Subcutaneous abdominal adipose tissue (tissue), 5 donors: ENCODE data around the gene APOC3.

Experiments used
- H3K27ac ChIP-seq: one replicate; pipeline ENCODE4 v1.7.0; 2013; ENCODE audit warnings: low read depth, mild to moderate bottlenecking, inconsistent platforms, low read length, moderate library complexity
- H3K27me3 ChIP-seq, 5 donors: one replicate each; pipeline ENCODE4 v1.7.0; 2013; ENCODE audit warnings: low read length in 5 of 5, inconsistent platforms in 1 of 5; ENCODE audit not compliant: control insufficient read depth in 5 of 5, insufficient read depth in 4 of 5
- H3K36me3 ChIP-seq, 5 donors: one replicate each; pipeline ENCODE4 v1.7.0; 2013; ENCODE audit warnings: low read length in 5 of 5; ENCODE audit not compliant: control insufficient read depth in 5 of 5, insufficient read depth in 5 of 5
- H3K4me1 ChIP-seq, 5 donors: one replicate each; pipeline ENCODE4 v1.7.0; 2013; ENCODE audit warnings: low read length in 5 of 5, mild to moderate bottlenecking in 3 of 5, moderate library complexity in 1 of 5; ENCODE audit not compliant: control insufficient read depth in 5 of 5, insufficient read depth in 5 of 5
- H3K4me3 ChIP-seq, 5 donors: one replicate each; pipeline ENCODE4 v1.7.0; 2013; ENCODE audit warnings: low read length in 5 of 5, low read depth in 1 of 5
- H3K9ac ChIP-seq, 5 donors: one replicate each; pipeline ENCODE4 v1.7.0; 2013; ENCODE audit warnings: low read length in 5 of 5, mild to moderate bottlenecking in 4 of 5, moderate library complexity in 3 of 5
- H3K9me3 ChIP-seq, 5 donors: one replicate each; pipeline ENCODE4 v1.7.0; 2013; ENCODE audit warnings: low read length in 5 of 5; ENCODE audit not compliant: control insufficient read depth in 5 of 5
- donor health status: healthy.
- donor health status: healthy.
- donor health status: healthy.
- donor health status: healthy.
- donor health status: healthy.

The APOC3 gene

GRCh38 chr11:116857936-116858335 is 28.2 kb downstream of the APOC3 start:
- Histone ChIP-seq H3K36me3 (peaks cover 16 to 71% (median 59%) of the 10 kb centered on the region in 5 donors), H3K9ac (no peak overlapping the region), H3K4me3 (no peak overlapping the region), H3K4me1 (peaks cover 0 to 33% (median 25%) of the 10 kb centered on the region in 5 donors), H3K9me3 (no peaks in the 10 kb centered on the region), H3K27ac (no peak overlapping the region), H3K27me3 (no peaks in the 10 kb centered on the region)

- Histone ChIP-seq H3K4me1 (peaks cover 0 to 24% (median 15%) of the 10 kb centered on the region in 5 donors), H3K27me3 (no peaks in the 10 kb centered on the region), H3K9ac (no peak overlapping the region), H3K27ac (no peak overlapping the region), H3K4me3 (no peak overlapping the region), H3K9me3 (no peaks in the 10 kb centered on the region), H3K36me3 (peaks cover 16 to 73% (median 67%) of the 10 kb centered on the region in 5 donors)
Measured at GRCh38 chr11:116859175-116859574, 29.5 kb downstream of the APOC3 start.

GRCh38 chr11:116860303-116860702 is 30.6 kb downstream of the APOC3 start:
- Histone ChIP-seq H3K4me3 (no peak overlapping the region), H3K9ac (no peak overlapping the region), H3K9me3 (no peaks in the 10 kb centered on the region), H3K27ac (no peak overlapping the region), H3K4me1 (peaks cover 0 to 35% (median 12%) of the 10 kb centered on the region in 5 donors), H3K27me3 (no peaks in the 10 kb centered on the region), H3K36me3 (peaks cover 13 to 77% (median 73%) of the 10 kb centered on the region in 5 donors)

- no peak overlapping the region for H3K27ac ChIP-seq
- peaks cover 13 to 84% (median 73%) of the 10 kb centered on the region in 5 donors for H3K36me3 ChIP-seq
- H3K9me3 ChIP-seq: no peaks in the 10 kb centered on the region
- H3K4me1 ChIP-seq: peaks cover 0 to 38% (median 17%) of the 10 kb centered on the region in 5 donors
- H3K4me3 ChIP-seq: no peak overlapping the region
- no peak overlapping the region for H3K9ac ChIP-seq
- no peaks in the 10 kb centered on the region for H3K27me3 ChIP-seq
Measured at GRCh38 chr11:116861539-116861938, 31.8 kb downstream of the APOC3 start.

- peaks cover 0 to 35% (median 15%) of the 10 kb centered on the region in 5 donors for H3K4me1 ChIP-seq
- no peaks in the 10 kb centered on the region for H3K27me3 ChIP-seq
- no peaks in the 10 kb centered on the region for H3K9me3 ChIP-seq
- no peak overlapping the region for H3K4me3 ChIP-seq
- H3K36me3 ChIP-seq: peaks cover 13 to 90% (median 70%) of the 10 kb centered on the region in 5 donors
- no peak overlapping the region for H3K27ac ChIP-seq
- H3K9ac ChIP-seq: no peak overlapping the region
Measured at GRCh38 chr11:116862185-116862584, 32.5 kb downstream of the APOC3 start.

- no peak overlapping the region for H3K4me3 ChIP-seq
- H3K36me3 ChIP-seq: peaks cover 13 to 90% (median 70%) of the 10 kb centered on the region in 5 donors
- no peak overlapping the region for H3K9ac ChIP-seq
- H3K27ac ChIP-seq: no peak overlapping the region
- no peaks in the 10 kb centered on the region for H3K9me3 ChIP-seq
- H3K27me3 ChIP-seq: no peaks in the 10 kb centered on the region
- H3K4me1 ChIP-seq: peaks cover 0 to 35% (median 22%) of the 10 kb centered on the region in 5 donors
Measured at GRCh38 chr11:116862951-116863350, 33.2 kb downstream of the APOC3 start.

GRCh38 chr11:116864531-116864930 is 34.8 kb downstream of the APOC3 start:
- H3K27ac ChIP-seq: no peak overlapping the region
- peaks cover 0 to 41% (median 28%) of the 10 kb centered on the region in 5 donors for H3K4me1 ChIP-seq
- no peaks in the 10 kb centered on the region for H3K27me3 ChIP-seq
- H3K4me3 ChIP-seq: no peak overlapping the region
- peaks cover 18 to 86% (median 63%) of the 10 kb centered on the region in 5 donors for H3K36me3 ChIP-seq
- no peaks in the 10 kb centered on the region for H3K9me3 ChIP-seq
- no peak overlapping the region for H3K9ac ChIP-seq

- Histone ChIP-seq H3K4me1 (peaks cover 0 to 41% (median 28%) of the 10 kb centered on the region in 5 donors), H3K9ac (peak overlapping the region in 1 of 5 donors; percentile 48), H3K9me3 (no peaks in the 10 kb centered on the region), H3K27ac (peak overlapping the region; percentile 76), H3K4me3 (no peak overlapping the region), H3K36me3 (peaks cover 21 to 92% (median 68%) of the 10 kb centered on the region in 5 donors), H3K27me3 (no peaks in the 10 kb centered on the region)
Measured at GRCh38 chr11:116865696-116866095, 36.0 kb downstream of the APOC3 start.

GRCh38 chr11:116866804-116867455 is 37.2 kb downstream of the APOC3 start:
- Histone ChIP-seq H3K27me3 (no peaks in the 10 kb centered on the region), H3K36me3 (peaks cover 15 to 92% (median 66%) of the 10 kb centered on the region in 5 donors), H3K27ac (peak overlapping the region; percentile 76), H3K4me1 (peaks cover 4 to 45% (median 32%) of the 10 kb centered on the region in 5 donors), H3K9me3 (no peaks in the 10 kb centered on the region), H3K9ac (no peak overlapping the region), H3K4me3 (no peak overlapping the region)

- H3K4me3 ChIP-seq: no peak overlapping the region
- peaks cover 4 to 45% (median 32%) of the 10 kb centered on the region in 5 donors for H3K4me1 ChIP-seq
- peaks cover 17 to 92% (median 59%) of the 10 kb centered on the region in 5 donors for H3K36me3 ChIP-seq
- no peak overlapping the region for H3K9ac ChIP-seq
- no peaks in the 10 kb centered on the region for H3K9me3 ChIP-seq
- peak overlapping the region; percentile 76 for H3K27ac ChIP-seq
- no peaks in the 10 kb centered on the region for H3K27me3 ChIP-seq
Measured at GRCh38 chr11:116867619-116868018, 37.9 kb downstream of the APOC3 start.
